Natural killer cell (primary cell): ENCODE data around the gene LTC4S. TPM values are rescaled to one million over a fixed set of nuclear protein-coding genes. Genes with fewer than 3 reads are reported as not detected.

Source experiments
- ATAC-seq, 3 donors: fragments of 150-1000 bp in 2 of 3; fragments of 200-7000 bp in 1 of 3; cut with Tn5 transposase; 1 replicate in 1 of 3; 2 replicates in 2 of 3; pipeline ENCODE4 v1.10.0; 2021; ENCODE audit warnings: mild to moderate bottlenecking in 2 of 3, moderate library complexity in 2 of 3
- DNase-seq, 2 donors: peaks; one replicate each; pipeline versions ENCODE4 v3.0.0 to v3.0.0-alpha.2; 2013 to 2021; ENCODE audit warnings: mixed read lengths in 1 of 2
- H3K27ac ChIP-seq: one replicate; pipeline ENCODE4 v1.5.1; 2013; ENCODE audit warnings: mild to moderate bottlenecking, low read length
- H3K27me3 ChIP-seq: one replicate; pipeline ENCODE4 v1.6.1; 2013; ENCODE audit warnings: low read length; ENCODE audit not compliant: control insufficient read depth, insufficient read depth
- H3K36me3 ChIP-seq: one replicate; pipeline ENCODE4 v1.6.1; 2013; ENCODE audit warnings: low read length; ENCODE audit not compliant: control insufficient read depth, insufficient read depth
- H3K4me1 ChIP-seq: one replicate; pipeline ENCODE4 v1.6.1; 2013; ENCODE audit warnings: low read length; ENCODE audit not compliant: control insufficient read depth, insufficient read depth
- H3K4me3 ChIP-seq: one replicate; pipeline ENCODE4 v1.5.1; 2013; ENCODE audit warnings: low read length
- H3K9me3 ChIP-seq: one replicate; pipeline ENCODE4 v1.6.1; 2013; ENCODE audit warnings: low read length; ENCODE audit not compliant: control insufficient read depth, insufficient read depth
- H3K27ac Mint-ChIP-seq, 2 donors: one replicate each; pipeline ENCODE4 v1.8.0; 2022; ENCODE audit warnings: mild to moderate bottlenecking in 2 of 2, mixed read lengths in 2 of 2, moderate library complexity in 1 of 2
- H3K27me3 Mint-ChIP-seq, 2 donors: one replicate each; pipeline ENCODE4 v1.8.0; 2022; ENCODE audit warnings: low read depth in 2 of 2, mixed read lengths in 2 of 2
- H3K36me3 Mint-ChIP-seq: one replicate; pipeline ENCODE4 v1.8.0; 2022; ENCODE audit warnings: mixed read lengths
- H3K4me1 Mint-ChIP-seq, 2 donors: one replicate each; pipeline ENCODE4 v1.8.0; 2022; ENCODE audit warnings: mixed read lengths in 2 of 2
- H3K4me3 Mint-ChIP-seq: one replicate; pipeline ENCODE4 v1.8.0; 2022; ENCODE audit warnings: mild to moderate bottlenecking, moderate library complexity, mixed read lengths
- H3K9me3 Mint-ChIP-seq, 2 donors: one replicate each; pipeline ENCODE4 v1.8.0; 2022; ENCODE audit warnings: mixed read lengths in 2 of 2
- CTCF ChIP-seq: fragments of 200-600 bp; IDR thresholded peaks from one replicate; pipeline ENCODE4 v1.8.0; 2022; ENCODE audit warnings: antibody characterized with exemption
- WGBS: methylation state at CpG from one replicate; pipeline ENCODE4 v1.1.7; 2013; ENCODE audit warnings: missing lambda C conversion rate; ENCODE audit not compliant: insufficient coverage; 5-methylcytosine and 5-hydroxymethylcytosine counted together
- intact Hi-C: fragments of 100-400 bp; cut with micrococcal nuclease; formaldehyde crosslinking; loops from one replicate; pipeline ENCODE4 v1.14.2; 2022
- total RNA-seq, 4 donors: library from RNA; stranded (reverse); fragments of 120-200 nt in 1 of 4; gene quantifications; one replicate each; pipeline versions ENCODE4 v1.2.3 to v1.2.4, GENCODE V29; 2013 to 2022

Gene LTC4S
- total RNA-seq, 3 donors from 2014 or later (not counting 1 experiment from before 2014, with no cell fraction given): 3.0 to 5.4 (median 3.5) TPM

GRCh38 chr5:179771311-179771895 is 22.4 kb upstream of the LTC4S start:
- DNase-seq (no peak), ATAC-seq (no peak)
- Histone ChIP-seq H3K9me3 (no peaks in the 10 kb centered on the region), H3K4me1 (peaks cover 4% of the 10 kb centered on the region), H3K27me3 (no peaks in the 10 kb centered on the region), H3K36me3 (peaks cover 85% of the 10 kb centered on the region), H3K27ac (no peak overlapping the region), H3K4me3 (no peak overlapping the region)
- no peaks in the 10 kb centered on the region for H3K27me3 Mint-ChIP-seq
- H3K4me3 Mint-ChIP-seq: no peak overlapping the region
- intact Hi-C loops: no loop called here
- TF ChIP-seq CTCF: no peak
- H3K4me1 Mint-ChIP-seq: peaks cover 8 to 11% of the 10 kb centered on the region in 2 donors
- no peaks in the 10 kb centered on the region for H3K9me3 Mint-ChIP-seq
- no peak overlapping the region for H3K27ac Mint-ChIP-seq
- WGBS: 86% methylated on average over 4 of the region's 4 CpGs
- H3K36me3 Mint-ChIP-seq: no peaks in the 10 kb centered on the region

- no peak for DNase-seq
- Histone ChIP-seq H3K27me3 (no peaks in the 10 kb centered on the region), H3K9me3 (no peaks in the 10 kb centered on the region), H3K27ac (no peak overlapping the region), H3K36me3 (peaks cover 80% of the 10 kb centered on the region), H3K4me1 (peaks cover 3% of the 10 kb centered on the region), H3K4me3 (no peak overlapping the region)
- Mint-ChIP-seq H3K4me1 (peaks cover 4 to 11% of the 10 kb centered on the region in 2 donors), H3K9me3 (no peaks in the 10 kb centered on the region), H3K36me3 (no peaks in the 10 kb centered on the region), H3K4me3 (no peak overlapping the region), H3K27me3 (no peaks in the 10 kb centered on the region), H3K27ac (no peak overlapping the region)
- ATAC-seq: peak in 1 of 3 donors; percentile 61
- intact Hi-C loops: no loop called here
- TF ChIP-seq CTCF: no peak
- WGBS: 92% methylated on average over 3 of the region's 6 CpGs
Measured at GRCh38 chr5:179772351-179772750, 21.4 kb upstream of the LTC4S start.

GRCh38 chr5:179773686-179774040 is 20.1 kb upstream of the LTC4S start:
- no peak for DNase-seq
- no peak for TF ChIP-seq CTCF
- H3K4me3 ChIP-seq: no peak overlapping the region
- Mint-ChIP-seq H3K27me3 (no peaks in the 10 kb centered on the region), H3K36me3 (no peaks in the 10 kb centered on the region), H3K27ac (no peak overlapping the region), H3K9me3 (no peaks in the 10 kb centered on the region), H3K4me3 (no peak overlapping the region), H3K4me1 (peaks cover 11 to 19% of the 10 kb centered on the region in 2 donors)
- H3K36me3 ChIP-seq: peaks cover 81% of the 10 kb centered on the region
- no peak overlapping the region for H3K27ac ChIP-seq
- WGBS: 97% methylated on average over 9 of the region's 9 CpGs
- intact Hi-C loops: no loop called here
- no peaks in the 10 kb centered on the region for H3K27me3 ChIP-seq
- H3K9me3 ChIP-seq: no peaks in the 10 kb centered on the region
- peaks cover 8% of the 10 kb centered on the region for H3K4me1 ChIP-seq
- ATAC-seq: no peak

DNA sequence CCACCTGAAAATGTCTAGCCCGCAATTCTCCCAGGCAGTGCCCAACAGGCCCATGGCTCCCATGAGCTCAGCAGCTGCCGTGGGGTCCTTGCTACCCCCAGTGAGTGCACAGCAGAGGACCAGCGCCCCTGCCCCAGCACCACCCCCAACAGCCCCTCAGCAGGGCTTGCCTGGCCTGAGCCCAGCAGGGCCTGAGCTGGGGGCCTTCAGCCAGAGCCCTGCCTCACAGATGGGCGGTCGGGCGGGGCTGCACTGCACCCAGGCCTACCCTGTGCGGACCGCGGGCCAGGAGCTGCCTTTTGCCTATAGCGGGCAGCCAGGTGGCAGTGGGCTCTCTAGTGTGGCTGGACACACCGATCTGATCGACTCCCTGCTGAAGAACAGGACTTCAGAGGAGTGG is 19.3 kb upstream of the LTC4S start:
- intact Hi-C loops: no loop called here
- Mint-ChIP-seq H3K9me3 (no peaks in the 10 kb centered on the region), H3K27ac (no peak overlapping the region), H3K36me3 (no peaks in the 10 kb centered on the region), H3K4me1 (peaks cover 13 to 15% of the 10 kb centered on the region in 2 donors), H3K27me3 (no peaks in the 10 kb centered on the region), H3K4me3 (no peak overlapping the region)
- TF ChIP-seq CTCF: no peak
- Histone ChIP-seq H3K36me3 (peaks cover 76% of the 10 kb centered on the region), H3K4me3 (no peak overlapping the region), H3K27ac (no peak overlapping the region), H3K4me1 (peaks cover 9% of the 10 kb centered on the region), H3K27me3 (no peaks in the 10 kb centered on the region), H3K9me3 (no peaks in the 10 kb centered on the region)
- ATAC-seq (no peak), DNase-seq (no peak)
- WGBS: 99% methylated on average over 12 of the region's 12 CpGs
